GM18498 (cell line): ENCODE results near the gene HECTD1.
"Not testable (repeated sequence)": the region's sequence is repeated elsewhere in the genome, so short reads cannot be mapped to it uniquely, and the experiment has no call there.

Source experiments
- ATAC-seq: cut with Tn5 transposase; IDR thresholded peaks from one replicate; pipeline ENCODE4 v1.9.1; 2021; ENCODE audit warnings: mild to moderate bottlenecking, moderate library complexity; ENCODE audit not compliant: unreplicated experiment

Gene HECTD1

DNA sequence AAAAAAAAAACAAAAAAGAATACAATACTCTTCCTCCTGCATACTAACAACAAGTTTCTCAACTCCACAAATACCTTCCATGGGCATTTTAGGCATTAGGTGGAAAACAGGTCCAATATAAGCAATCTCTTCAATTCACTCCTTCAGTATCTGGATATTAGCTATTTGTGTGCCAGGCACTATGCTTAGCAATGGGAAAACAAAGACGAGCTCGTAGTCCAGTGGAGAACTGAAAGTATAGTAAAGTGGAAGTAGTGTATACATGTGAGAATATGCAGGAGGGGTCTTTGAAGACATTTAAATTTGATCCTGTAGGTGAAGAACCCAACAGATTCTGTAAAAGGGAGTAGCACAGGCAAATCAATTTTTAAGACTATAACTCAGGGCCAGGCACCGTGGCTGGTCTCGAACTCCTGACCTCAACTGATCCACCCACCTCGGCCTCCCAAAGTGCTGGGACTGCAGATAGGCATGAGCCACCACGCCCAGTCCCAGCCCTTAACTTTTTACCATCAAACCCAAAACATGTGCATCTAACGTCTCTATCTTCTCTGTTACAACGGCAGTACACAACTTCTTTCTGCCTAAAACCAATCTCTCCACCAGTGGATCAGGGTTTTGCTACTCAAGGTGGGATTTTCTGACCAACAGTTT is 10.6 kb downstream of the HECTD1 start:
- ATAC-seq, result no peak

DNA sequence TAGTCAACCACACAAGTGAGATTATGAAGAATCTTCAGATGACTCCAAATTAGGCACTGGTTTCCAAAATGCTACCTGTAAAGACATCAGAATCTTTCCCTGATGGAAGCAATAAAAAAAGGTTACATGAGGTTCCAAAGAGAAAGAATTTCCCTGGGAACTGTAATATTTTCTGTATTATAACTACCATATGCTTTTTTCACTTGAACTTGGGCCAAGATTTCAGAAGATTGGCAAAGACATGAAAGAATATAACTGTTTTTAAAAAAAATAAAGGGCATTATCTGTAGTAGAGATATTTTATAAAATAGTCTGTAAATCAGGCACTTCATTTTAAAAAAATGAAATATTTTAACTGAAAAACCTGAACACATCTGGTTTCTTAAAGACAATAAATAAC is 12.9 kb downstream of the HECTD1 start:
- ATAC-seq, result no peak

DNA sequence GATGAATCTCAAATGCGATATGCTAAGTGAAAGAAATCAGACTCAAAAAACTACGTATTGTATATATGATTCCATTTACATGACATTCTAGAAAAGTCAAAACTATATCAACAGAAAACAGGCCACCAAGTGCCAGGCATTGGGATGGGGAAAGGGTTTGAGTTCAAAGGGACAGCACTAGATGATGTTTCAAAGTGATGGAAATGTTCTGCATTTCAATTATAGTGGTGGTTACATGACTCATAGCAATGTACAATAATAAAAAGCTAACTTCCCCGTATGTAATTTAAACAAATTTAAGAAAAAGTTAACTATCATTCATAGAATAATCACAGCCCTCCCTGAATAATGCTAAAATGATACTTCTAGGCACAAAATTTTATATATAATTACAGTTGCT is 13.5 kb downstream of the HECTD1 start:
- no peak for ATAC-seq

GRCh38 chr14:31192544-31192943 is 15.0 kb downstream of the HECTD1 start:
- not testable (repeated sequence) for ATAC-seq

- no peak for ATAC-seq
Observed at GRCh38 chr14:31190717-31191263, 16.8 kb downstream of the HECTD1 start.

DNA sequence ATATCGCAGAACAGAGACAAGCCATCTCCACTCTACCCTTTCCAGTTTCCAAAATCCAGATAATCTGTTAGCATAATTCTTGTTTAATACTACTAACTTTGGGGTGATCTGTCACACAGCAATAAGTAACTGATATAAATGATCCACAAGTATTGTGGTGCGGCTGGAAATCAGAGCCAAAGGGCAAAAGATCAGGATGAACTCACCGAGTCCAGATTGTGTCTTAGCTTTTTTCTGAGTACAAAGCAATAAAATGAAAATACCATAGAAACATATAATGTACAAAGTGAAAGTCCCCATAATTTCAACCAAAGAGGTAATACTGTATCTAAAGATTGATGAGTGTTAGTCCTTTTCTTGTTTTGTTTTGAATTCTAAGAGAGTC is 17.4 kb downstream of the HECTD1 start:
- no peak for ATAC-seq

- no peak for ATAC-seq
Observed at GRCh38 chr14:31189346-31190218, 18.0 kb downstream of the HECTD1 start.

GRCh38 chr14:31188744-31189143 is 18.8 kb downstream of the HECTD1 start:
- no peak for ATAC-seq

GRCh38 chr14:31182016-31182415 is 25.6 kb downstream of the HECTD1 start:
- not testable (repeated sequence) for ATAC-seq

- no peak for ATAC-seq
Observed at GRCh38 chr14:31181271-31181670, 26.3 kb downstream of the HECTD1 start.

- ATAC-seq, result no peak
Observed at GRCh38 chr14:31180299-31181051, 27.1 kb downstream of the HECTD1 start.

DNA sequence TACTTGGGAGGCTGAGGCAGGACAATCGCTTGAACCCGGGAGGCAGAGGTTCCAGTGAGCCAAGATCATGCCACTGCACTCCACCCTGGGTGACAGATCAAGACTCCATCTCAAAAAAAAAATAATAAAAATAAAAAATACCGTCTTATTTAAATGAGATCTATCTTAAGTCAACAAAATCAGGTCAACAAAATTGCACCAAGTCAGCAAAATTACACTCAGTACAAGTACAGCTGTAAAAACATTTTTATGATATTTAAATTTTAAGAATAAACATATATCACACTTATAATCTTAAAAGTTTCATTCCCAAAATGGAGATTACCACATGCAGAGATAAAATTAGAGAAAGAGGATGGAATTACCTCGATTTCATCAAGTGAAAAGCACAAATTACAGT is 33.2 kb downstream of the HECTD1 start:
- ATAC-seq, result no peak

DNA sequence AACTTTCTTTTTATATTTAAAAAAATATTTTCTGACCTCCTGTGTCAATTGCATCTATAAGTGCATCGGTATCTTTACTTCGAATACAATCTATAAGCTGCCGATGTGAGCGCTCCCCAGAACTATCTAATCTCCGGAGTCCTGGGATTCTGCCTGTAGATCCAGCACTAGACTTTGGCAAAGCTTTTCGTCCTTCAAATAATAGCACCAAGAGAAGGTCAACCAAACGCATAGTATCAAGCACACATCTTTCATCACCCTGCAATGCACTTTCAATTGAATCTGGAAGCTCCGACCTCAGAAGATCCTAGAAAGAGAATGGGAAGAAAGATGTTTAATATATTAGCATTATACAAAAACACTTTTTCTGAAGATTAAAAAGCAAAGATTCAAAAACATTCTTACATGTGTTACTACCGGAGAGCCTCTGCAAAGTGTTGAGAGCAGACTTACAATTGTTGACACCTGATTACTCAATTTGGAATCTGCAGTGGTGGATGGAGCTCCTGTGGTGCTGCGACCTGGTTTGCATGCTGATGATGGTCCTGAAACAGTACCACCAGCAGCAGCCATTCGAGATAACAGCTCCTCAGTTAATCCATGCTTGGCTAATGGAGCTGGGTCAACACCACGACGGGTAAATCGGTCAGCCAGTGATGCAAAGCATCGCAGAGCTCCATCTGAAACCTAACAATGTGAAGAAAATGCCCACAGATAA is 34.3 kb downstream of the HECTD1 start:
- ATAC-seq, result no peak

DNA sequence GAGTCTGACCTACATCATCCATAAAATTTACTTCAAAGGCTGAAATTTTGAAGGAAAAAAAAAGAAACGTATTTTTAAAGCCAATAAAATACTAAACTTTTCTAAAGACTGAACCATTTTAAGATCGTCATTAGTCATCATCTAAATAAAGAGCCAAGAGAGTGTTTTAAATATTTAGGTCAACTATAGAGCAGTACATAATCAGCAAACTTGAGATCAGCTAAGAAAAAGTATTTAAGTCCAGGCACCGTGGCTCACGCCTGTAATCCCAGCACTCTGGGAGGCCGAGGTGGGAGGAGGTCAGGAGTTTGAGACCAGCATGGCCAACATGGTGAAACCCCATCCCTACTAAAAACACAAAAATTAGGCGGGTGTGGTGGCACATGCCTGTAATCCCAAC is 35.5 kb downstream of the HECTD1 start:
- no peak for ATAC-seq

DNA sequence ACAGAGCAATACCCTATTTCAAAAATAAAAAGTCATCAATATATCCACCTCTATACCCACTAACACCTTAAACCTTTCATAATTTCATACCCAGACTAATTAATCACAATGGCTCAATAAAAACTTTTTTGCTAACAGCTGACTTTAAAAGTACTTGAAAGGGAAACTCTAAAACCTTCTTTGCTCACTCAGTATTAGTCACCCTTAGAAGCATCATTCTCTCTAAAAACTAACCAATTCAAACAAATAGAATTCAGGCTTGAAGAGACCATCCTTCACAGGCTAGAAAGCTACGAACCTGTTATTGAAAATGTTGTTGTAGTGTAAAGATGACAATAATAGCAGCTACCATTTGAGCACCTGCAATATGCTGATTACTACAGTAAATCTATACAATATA is 37.2 kb downstream of the HECTD1 start:
- no peak for ATAC-seq

GRCh38 chr14:31169877-31170276 is 37.7 kb downstream of the HECTD1 start:
- no peak for ATAC-seq

DNA sequence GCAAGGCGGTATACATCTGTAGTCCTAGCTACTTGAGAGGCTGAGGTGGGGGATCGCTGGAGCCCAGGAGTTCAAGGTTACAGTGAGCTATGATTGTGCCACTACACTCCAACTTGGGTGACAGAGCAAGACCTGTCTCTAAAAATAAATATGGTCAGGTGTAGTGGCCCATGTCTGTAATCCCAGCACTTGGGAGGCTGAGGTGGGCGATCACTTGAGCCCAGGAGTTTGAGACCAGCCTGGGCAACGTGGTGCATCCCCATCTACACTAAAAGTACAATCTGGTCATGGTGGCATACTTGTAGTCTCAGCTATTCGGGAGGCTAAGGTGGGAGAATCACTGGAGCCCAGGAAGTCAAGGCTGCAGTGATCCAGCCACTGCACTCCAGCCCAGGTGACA is 40.6 kb downstream of the HECTD1 start:
- no peak for ATAC-seq

DNA sequence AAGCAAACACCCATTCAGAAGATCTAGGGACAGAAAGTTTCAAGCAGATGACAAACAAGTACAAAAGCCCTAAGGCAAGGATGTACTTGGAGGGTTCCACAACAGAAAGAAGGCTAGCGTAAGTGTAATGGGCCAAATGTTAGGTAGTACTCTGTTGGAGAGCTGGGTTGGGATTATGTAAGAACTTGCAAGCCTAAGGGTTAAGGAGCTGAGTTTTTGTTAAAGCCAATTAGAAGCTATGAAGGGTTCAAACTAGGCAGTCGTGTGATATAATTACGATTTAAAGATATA is 41.4 kb downstream of the HECTD1 start:
- ATAC-seq, result no peak

DNA sequence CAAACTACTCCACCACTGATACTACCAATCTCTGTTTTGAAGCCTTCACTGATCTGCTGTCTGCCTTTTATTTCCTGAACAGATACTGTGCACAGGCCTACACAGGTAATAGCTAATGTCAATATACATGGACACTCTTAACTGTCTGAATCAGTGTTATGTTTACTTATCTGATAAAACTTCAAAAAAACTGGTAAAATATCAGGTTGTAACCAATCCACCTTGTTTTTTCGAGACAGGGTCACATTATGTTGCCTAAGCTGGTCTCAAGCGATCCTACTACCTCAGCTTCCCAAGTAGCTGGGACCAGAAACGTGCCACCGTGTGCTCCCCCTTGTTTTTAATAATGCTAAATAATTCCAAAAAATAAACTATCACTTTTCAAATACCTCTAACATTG is 43.5 kb downstream of the HECTD1 start:
- no peak for ATAC-seq

GRCh38 chr14:31162910-31163649 is 44.5 kb downstream of the HECTD1 start:
- ATAC-seq, result no peak
